Fibroblast of lung (primary cell): ENCODE measurements around the gene TMEM82. TPM values are rescaled to one million over a fixed set of nuclear protein-coding genes. Genes with fewer than 3 reads are reported as not detected.

Experiments used
- DNase-seq, 2 donors: peaks; one replicate each; pipeline versions ENCODE4 v3.0.0 to v3.0.0-alpha.2; 2010; ENCODE audit warnings: low read depth in 2 of 2
- H2AFZ ChIP-seq: 2 replicates; pipeline ENCODE4 v1.5.1; 2012; ENCODE audit warnings: low read length, control low read depth, inconsistent platforms
- H3K27ac ChIP-seq: 2 replicates; pipeline ENCODE4 v1.5.1; 2011; ENCODE audit warnings: low read length, control low read depth; ENCODE audit not compliant: insufficient read depth
- H3K27me3 ChIP-seq: 2 replicates; pipeline ENCODE4 v1.5.1; 2011; ENCODE audit warnings: mild to moderate bottlenecking, low read length; ENCODE audit not compliant: control insufficient read depth, insufficient read depth
- H3K36me3 ChIP-seq: 2 replicates; pipeline ENCODE4 v1.5.1; 2011; ENCODE audit warnings: low read length; ENCODE audit not compliant: control insufficient read depth, insufficient read depth
- H3K4me1 ChIP-seq: 2 replicates; pipeline ENCODE4 v1.5.1; 2011; ENCODE audit warnings: low read length; ENCODE audit not compliant: control insufficient read depth, insufficient read depth; ENCODE audit errors: extremely low read depth
- H3K4me2 ChIP-seq: 2 replicates; pipeline ENCODE4 v1.5.1; 2011; ENCODE audit warnings: low read length, control low read depth; ENCODE audit not compliant: insufficient read depth; ENCODE audit errors: extremely low read depth
- H3K4me3 ChIP-seq, 4 experiments: fragments of 200-600 bp in 1 of 4; sonication (generic) in 1 of 4; replicated peaks in 1 of 4; 2 replicates each; pipeline ENCODE4 v1.5.1; 2011 to 2016; ENCODE audit warnings: low read length in 4 of 4, low read depth in 3 of 4, mild to moderate bottlenecking in 3 of 4, control low read depth in 2 of 4, inconsistent platforms in 1 of 4, mixed read lengths in 1 of 4; ENCODE audit not compliant: insufficient read depth in 1 of 4; ENCODE audit errors: control extremely low read depth in 1 of 4
- H3K79me2 ChIP-seq: 2 replicates; pipeline ENCODE4 v1.5.1; 2012; ENCODE audit warnings: mild to moderate bottlenecking, low read length, inconsistent platforms; ENCODE audit not compliant: control insufficient read depth, insufficient read depth
- H3K9ac ChIP-seq: 2 replicates; pipeline ENCODE4 v1.5.1; 2011; ENCODE audit warnings: mild to moderate bottlenecking, low read length, control low read depth; ENCODE audit not compliant: insufficient read depth
- H3K9me3 ChIP-seq: 2 replicates; pipeline ENCODE4 v1.5.1; 2012; ENCODE audit warnings: low read depth, low read length; ENCODE audit not compliant: control insufficient read depth, insufficient read depth
- H4K20me1 ChIP-seq: 2 replicates; pipeline ENCODE4 v1.5.1; 2011; ENCODE audit warnings: low read length; ENCODE audit not compliant: control insufficient read depth, insufficient read depth; ENCODE audit errors: extremely low read depth
- CTCF ChIP-seq, 2 donors: IDR thresholded peaks in 1 of 2; conservative IDR thresholded peaks in 1 of 2; 1 replicate in 1 of 2; 2 replicates in 1 of 2; pipeline ENCODE4 v1.5.1; 2011 to 2012; ENCODE audit warnings: low read length in 2 of 2, control low read depth in 1 of 2, inconsistent platforms in 1 of 2, low read depth in 1 of 2, mild to moderate bottlenecking in 1 of 2
- EZH2 ChIP-seq: IDR thresholded peaks from 2 replicates; pipeline ENCODE4 v1.5.1; 2012; ENCODE audit warnings: low read length, control low read depth, mild to moderate bottlenecking; ENCODE audit errors: missing control alignments
- polyA plus RNA-seq, 2 donors: library from polyadenylated mRNA; depleted of rRNA in 1 of 2; stranded (reverse) in 1 of 2; unstranded in 1 of 2; fragments of >200 nt; gene quantifications; 2 replicates each; pipeline ENCODE4 v1.2.1, GENCODE V29; 2011 to 2012; ENCODE audit warnings: missing spikeins in 1 of 2
- total RNA-seq: library from RNA; depleted of rRNA; stranded (reverse); fragments of >200 nt; gene quantifications from 2 replicates; pipeline ENCODE4 v1.2.1, GENCODE V29; 2014

TMEM82 gene
- total and polyA plus RNA-seq, 2 donors (not counting 1 experiment from before 2014, with no cell fraction given) = not detected

GRCh38 chr1:15727021-15727420, 15.3 kb upstream of the TMEM82 start:
- peaks cover 40% of the 10 kb centered on the region for H3K36me3 ChIP-seq
- H3K9ac ChIP-seq = no peak overlapping the region

GRCh38 chr1:15727424-15727823, 14.9 kb upstream of the TMEM82 start:
- no peak for DNase-seq
- Histone ChIP-seq H3K4me3 (no peak overlapping the region), H3K79me2 (no peaks in the 10 kb centered on the region), H3K4me1 (no peaks in the 10 kb centered on the region), H3K9me3 (no peaks in the 10 kb centered on the region), H3K27ac (no peak overlapping the region), H3K9ac (no peak overlapping the region), H4K20me1 (no peaks in the 10 kb centered on the region), H2AFZ (no peak overlapping the region), H3K36me3 (peaks cover 44% of the 10 kb centered on the region), H3K27me3 (no peaks in the 10 kb centered on the region), H3K4me2 (no peak overlapping the region)
- TF ChIP-seq EZH2 (no peak), CTCF (conservative IDR thresholded peaks at IDR 0.05 in 1 of 2, IDR thresholded peaks at IDR 0.05 in 1 of 2; ENCODE audit: low read depth in 1 of 2, low read length in 2 of 2) (no peak)

More at GRCh38 chr1:15727021-15727420, 15.3 kb upstream of the TMEM82 start:
- Histone ChIP-seq H3K27me3 (no peaks in the 10 kb centered on the region), H3K4me2 (no peak overlapping the region), H3K27ac (no peak overlapping the region), H3K9me3 (no peaks in the 10 kb centered on the region), H3K79me2 (no peaks in the 10 kb centered on the region), H4K20me1 (no peaks in the 10 kb centered on the region), H3K4me1 (no peaks in the 10 kb centered on the region), H2AFZ (no peak overlapping the region), H3K4me3 (no peak overlapping the region)
- DNase-seq = no peak
- TF ChIP-seq EZH2 (no peak), CTCF (conservative IDR thresholded peaks at IDR 0.05 in 1 of 2, IDR thresholded peaks at IDR 0.05 in 1 of 2; ENCODE audit: low read depth in 1 of 2, low read length in 2 of 2) (no peak)

GRCh38 chr1:15727866-15728534, 14.3 kb upstream of the TMEM82 start:
- Histone ChIP-seq H3K9ac (no peak overlapping the region), H3K4me2 (no peak overlapping the region), H3K36me3 (peaks cover 46% of the 10 kb centered on the region), H3K4me1 (no peaks in the 10 kb centered on the region), H4K20me1 (no peaks in the 10 kb centered on the region), H3K79me2 (no peaks in the 10 kb centered on the region), H2AFZ (no peak overlapping the region), H3K9me3 (no peaks in the 10 kb centered on the region), H3K27ac (no peak overlapping the region), H3K27me3 (no peaks in the 10 kb centered on the region), H3K4me3 (no peak overlapping the region)
- TF ChIP-seq CTCF (conservative IDR thresholded peaks at IDR 0.05 in 1 of 2, IDR thresholded peaks at IDR 0.05 in 1 of 2; ENCODE audit: low read depth in 1 of 2, low read length in 2 of 2) = no peak
- TF ChIP-seq EZH2 = no peak
- no peak for DNase-seq
